ENCODE measurements around the gene LRRFIP1.

The LRRFIP1 gene

GRCh38 chr2:237643582-237644380 is 16.4 kb downstream of the LRRFIP1 start:
- no peak for TF ChIP-seq CTCF (conservative IDR thresholded peaks at IDR 0.05; ENCODE audit: low read depth, low read length)
- H3K4me3 ChIP-seq (ENCODE audit: low read depth, low read length) = no peak overlapping the region
- DNase-seq (ENCODE audit: low read depth) = no peak

DNA sequence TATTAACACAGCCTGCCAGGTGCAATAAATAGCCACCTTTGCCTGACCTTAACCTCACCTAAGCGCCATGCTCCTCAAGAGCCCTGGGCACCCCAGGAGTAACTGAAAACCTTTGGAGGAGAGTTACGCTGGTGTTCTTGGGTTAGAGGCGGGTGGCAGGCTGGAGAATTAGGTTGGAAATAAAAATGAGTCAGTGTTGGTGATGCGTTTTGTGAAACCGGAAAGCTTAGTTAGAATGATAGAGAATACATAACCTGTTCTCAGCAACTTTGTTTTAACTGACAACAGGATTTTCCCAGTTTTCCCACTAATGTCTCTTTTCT is 17.0 kb downstream of the LRRFIP1 start:
- H3K4me3 ChIP-seq (ENCODE audit: low read depth, low read length) = no peak overlapping the region
- DNase-seq (ENCODE audit: low read depth) = no peak
- no peak for TF ChIP-seq CTCF (conservative IDR thresholded peaks at IDR 0.05; ENCODE audit: low read depth, low read length)

DNA sequence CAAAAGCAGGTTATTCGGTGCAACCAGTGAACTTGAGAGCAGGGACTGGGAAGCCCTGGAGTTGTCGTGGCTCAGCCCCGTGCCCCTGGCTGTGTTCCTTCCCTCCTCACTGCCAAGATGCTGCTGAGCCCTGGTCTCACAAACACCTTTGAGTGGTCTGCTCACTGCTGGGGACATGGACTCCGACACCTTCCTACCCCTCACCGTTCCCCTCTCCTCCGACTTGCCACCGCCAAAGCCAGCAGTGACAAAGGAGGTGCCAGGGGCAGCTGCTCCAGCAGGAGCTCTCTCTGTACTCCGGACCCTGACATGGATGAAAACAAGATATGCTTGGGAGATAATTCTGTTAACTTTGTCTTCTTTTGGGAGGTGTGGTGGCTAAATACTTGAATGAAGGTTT is 17.9 kb downstream of the LRRFIP1 start:
- no peak for DNase-seq (ENCODE audit: low read depth)
- no peak overlapping the region for H3K4me3 ChIP-seq (ENCODE audit: low read depth, low read length)
- TF ChIP-seq CTCF (conservative IDR thresholded peaks at IDR 0.05; ENCODE audit: low read depth, low read length) = no peak

- TF ChIP-seq CTCF (conservative IDR thresholded peaks at IDR 0.05; ENCODE audit: low read depth, low read length) = no peak
- no peak overlapping the region for H3K4me3 ChIP-seq (ENCODE audit: low read depth, low read length)
- no peak for DNase-seq (ENCODE audit: low read depth)
Measured at GRCh38 chr2:237647176-237648015, 20.0 kb downstream of the LRRFIP1 start.

- H3K4me3 ChIP-seq (ENCODE audit: low read depth, low read length) = no peak overlapping the region
- TF ChIP-seq CTCF (conservative IDR thresholded peaks at IDR 0.05; ENCODE audit: low read depth, low read length) = no peak
- no peak for DNase-seq (ENCODE audit: low read depth)
Measured at GRCh38 chr2:237648016-237648381, 20.6 kb downstream of the LRRFIP1 start.

DNA sequence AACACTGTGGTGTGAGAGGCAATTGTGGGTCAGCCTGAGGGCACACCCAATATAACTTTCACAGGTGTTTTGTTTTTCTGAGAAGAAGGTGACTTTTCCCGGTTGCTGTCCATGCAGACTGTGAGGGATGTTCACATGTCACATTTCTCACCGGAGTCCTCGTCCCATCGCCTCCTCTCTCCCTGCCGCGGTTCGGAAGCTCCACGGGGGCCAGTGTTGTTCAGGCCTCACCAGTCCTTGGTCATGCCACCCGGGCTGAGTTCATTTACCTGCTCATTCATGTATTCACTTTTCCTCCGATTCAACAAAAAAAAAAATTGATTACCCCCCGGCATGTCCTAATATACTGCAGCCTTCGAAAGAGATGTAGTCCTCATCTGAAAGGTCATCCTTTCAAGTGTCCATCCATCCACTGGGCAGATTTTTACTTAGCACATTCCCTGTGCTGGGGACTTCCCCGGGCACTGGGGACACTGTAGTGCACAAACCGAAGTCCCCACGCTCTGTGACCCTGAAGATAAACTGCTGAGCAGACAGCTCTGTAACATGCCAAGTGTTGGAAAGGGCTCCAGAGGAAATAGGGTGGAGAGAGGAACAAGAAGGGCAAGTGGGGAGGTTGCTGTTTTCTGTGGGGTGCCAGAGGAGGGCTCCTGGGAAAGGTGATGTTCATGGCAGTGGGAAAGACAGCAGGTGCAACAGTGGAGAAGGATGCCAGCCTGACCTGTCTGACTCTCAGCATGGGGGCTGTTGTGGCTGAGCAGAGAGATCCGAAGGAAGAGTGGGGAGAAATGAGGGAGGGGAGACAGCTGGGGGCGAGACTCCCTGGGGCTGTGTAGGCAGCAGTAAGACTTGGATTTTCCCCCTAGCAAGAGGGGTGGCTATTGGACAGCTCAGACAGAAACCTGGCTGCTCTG is 22.4 kb downstream of the LRRFIP1 start:
- no peak for TF ChIP-seq CTCF (conservative IDR thresholded peaks at IDR 0.05; ENCODE audit: low read depth, low read length)
- no peak overlapping the region for H3K4me3 ChIP-seq (ENCODE audit: low read depth, low read length)
- no peak for DNase-seq (ENCODE audit: low read depth)
